Measurements from ENCODE around the gene NT5DC1.

NT5DC1 gene

GRCh38 chr6:116156405-116157326 lies 56.0 kb downstream of the NT5DC1 start:
- Histone ChIP-seq H3K27me3 (replicated peaks; ENCODE audit: insufficient read depth, low read length) (no peaks in the 10 kb centered on the region), H3K36me3 (replicated peaks; ENCODE audit: insufficient read depth, low read length) (no peaks in the 10 kb centered on the region), H3K9me3 (replicated peaks; ENCODE audit: insufficient read depth, low read length) (no peaks in the 10 kb centered on the region), H3K4me1 (ENCODE audit: low read length) (no peaks in the 10 kb centered on the region), H4K20me1 (ENCODE audit: insufficient read depth, low read length) (no peaks in the 10 kb centered on the region), H3F3A (ENCODE audit: insufficient read depth, low read length) (no peaks in the 10 kb centered on the region), H3K9ac (ENCODE audit: low read length) (no peak overlapping the region), H2AFZ (ENCODE audit: low read length) (no peak overlapping the region), H3K4me2 (ENCODE audit: low read depth, low read length) (no peak overlapping the region), H3K9me2 (replicated peaks; ENCODE audit: insufficient read depth, low read length) (no peaks in the 10 kb centered on the region), H3K4me3 (ENCODE audit: low read length) (no peak overlapping the region), H3K79me2 (ENCODE audit: low read length) (no peaks in the 10 kb centered on the region), H3K27ac (ENCODE audit: low read length) (no peak overlapping the region)
- TF ChIP-seq EZH2 (optimal IDR thresholded peaks at IDR 0.05; ENCODE audit: low read depth, low read length), result no peak
- DNase-seq, result no peak

GRCh38 chr6:116157391-116157790 lies 56.7 kb downstream of the NT5DC1 start:
- Histone ChIP-seq H3K4me1 (ENCODE audit: low read length) (no peaks in the 10 kb centered on the region), H3K9me3 (replicated peaks; ENCODE audit: insufficient read depth, low read length) (no peaks in the 10 kb centered on the region), H3K27me3 (replicated peaks; ENCODE audit: insufficient read depth, low read length) (no peaks in the 10 kb centered on the region), H4K20me1 (ENCODE audit: insufficient read depth, low read length) (no peaks in the 10 kb centered on the region), H3F3A (ENCODE audit: insufficient read depth, low read length) (no peaks in the 10 kb centered on the region), H3K36me3 (replicated peaks; ENCODE audit: insufficient read depth, low read length) (no peaks in the 10 kb centered on the region), H2AFZ (ENCODE audit: low read length) (no peak overlapping the region), H3K9ac (ENCODE audit: low read length) (no peak overlapping the region), H3K79me2 (ENCODE audit: low read length) (no peaks in the 10 kb centered on the region), H3K9me2 (replicated peaks; ENCODE audit: insufficient read depth, low read length) (no peaks in the 10 kb centered on the region), H3K4me3 (ENCODE audit: low read length) (no peak overlapping the region), H3K4me2 (ENCODE audit: low read depth, low read length) (no peak overlapping the region), H3K27ac (ENCODE audit: low read length) (no peak overlapping the region)
- no peak for DNase-seq
- TF ChIP-seq EZH2phosphoT487 (IDR thresholded peaks at IDR 0.05; ENCODE audit: low read length), result no peak
- TF ChIP-seq EZH2 (optimal IDR thresholded peaks at IDR 0.05; ENCODE audit: low read depth, low read length), result no peak
- TF ChIP-seq CTCF (IDR thresholded peaks at IDR 0.05; ENCODE audit: low read length), result no peak

GRCh38 chr6:116158641-116159040 lies 58.0 kb downstream of the NT5DC1 start:
- DNase-seq, result no peak
- Histone ChIP-seq H3K27ac (ENCODE audit: low read length) (no peak overlapping the region), H3K27me3 (replicated peaks; ENCODE audit: insufficient read depth, low read length) (no peaks in the 10 kb centered on the region), H2AFZ (ENCODE audit: low read length) (no peak overlapping the region), H3K36me3 (replicated peaks; ENCODE audit: insufficient read depth, low read length) (no peaks in the 10 kb centered on the region), H3F3A (ENCODE audit: insufficient read depth, low read length) (no peaks in the 10 kb centered on the region), H3K9me2 (replicated peaks; ENCODE audit: insufficient read depth, low read length) (no peaks in the 10 kb centered on the region), H3K79me2 (ENCODE audit: low read length) (no peaks in the 10 kb centered on the region), H3K9me3 (replicated peaks; ENCODE audit: insufficient read depth, low read length) (no peaks in the 10 kb centered on the region), H4K20me1 (ENCODE audit: insufficient read depth, low read length) (no peaks in the 10 kb centered on the region), H3K4me3 (ENCODE audit: low read length) (no peak overlapping the region), H3K4me2 (ENCODE audit: low read depth, low read length) (no peak overlapping the region), H3K4me1 (ENCODE audit: low read length) (no peaks in the 10 kb centered on the region), H3K9ac (ENCODE audit: low read length) (no peak overlapping the region)
- TF ChIP-seq EZH2phosphoT487 (IDR thresholded peaks at IDR 0.05; ENCODE audit: low read length) (no peak), CTCF (IDR thresholded peaks at IDR 0.05; ENCODE audit: low read length) (no peak), EZH2 (optimal IDR thresholded peaks at IDR 0.05; ENCODE audit: low read depth, low read length) (no peak)
